Stimulated activated effector memory CD8-positive, alpha-beta T cell treated with anti-CD3 and anti-CD28 coated beads, Interleukin-12 subunit alpha, Interleukin-12 subunit beta, amount 100 ng/mL, for 72 hours (primary cell): ENCODE results near the gene ULBP2.
"Not testable (repeated sequence)": the region's sequence is repeated elsewhere in the genome, so short reads cannot be mapped to it uniquely, and the experiment has no call there.

Source experiments
- ATAC-seq: fragments of 150-1000 bp; cut with Tn5 transposase; 2 replicates; pipeline ENCODE4 v1.10.0; 2021
- DNase-seq, 2 donors: peaks; one replicate each; pipeline ENCODE4 v3.0.0; 2021 to 2022; ENCODE audit warnings: low spot score in 2 of 2
- H3K27ac Mint-ChIP-seq: one replicate; pipeline ENCODE4 v1.8.0; 2022; ENCODE audit warnings: mild to moderate bottlenecking, mixed read lengths
- H3K36me3 Mint-ChIP-seq: one replicate; pipeline ENCODE4 v1.8.0; 2022; ENCODE audit warnings: mild to moderate bottlenecking, mixed read lengths
- H3K4me1 Mint-ChIP-seq: one replicate; pipeline ENCODE4 v1.8.0; 2022; ENCODE audit warnings: mixed read lengths
- H3K4me3 Mint-ChIP-seq: one replicate; pipeline ENCODE4 v1.8.0; 2022; ENCODE audit warnings: mild to moderate bottlenecking, mixed read lengths
- H3K9me3 Mint-ChIP-seq: one replicate; pipeline ENCODE4 v1.8.0; 2022; ENCODE audit warnings: mixed read lengths

The ULBP2 gene

DNA sequence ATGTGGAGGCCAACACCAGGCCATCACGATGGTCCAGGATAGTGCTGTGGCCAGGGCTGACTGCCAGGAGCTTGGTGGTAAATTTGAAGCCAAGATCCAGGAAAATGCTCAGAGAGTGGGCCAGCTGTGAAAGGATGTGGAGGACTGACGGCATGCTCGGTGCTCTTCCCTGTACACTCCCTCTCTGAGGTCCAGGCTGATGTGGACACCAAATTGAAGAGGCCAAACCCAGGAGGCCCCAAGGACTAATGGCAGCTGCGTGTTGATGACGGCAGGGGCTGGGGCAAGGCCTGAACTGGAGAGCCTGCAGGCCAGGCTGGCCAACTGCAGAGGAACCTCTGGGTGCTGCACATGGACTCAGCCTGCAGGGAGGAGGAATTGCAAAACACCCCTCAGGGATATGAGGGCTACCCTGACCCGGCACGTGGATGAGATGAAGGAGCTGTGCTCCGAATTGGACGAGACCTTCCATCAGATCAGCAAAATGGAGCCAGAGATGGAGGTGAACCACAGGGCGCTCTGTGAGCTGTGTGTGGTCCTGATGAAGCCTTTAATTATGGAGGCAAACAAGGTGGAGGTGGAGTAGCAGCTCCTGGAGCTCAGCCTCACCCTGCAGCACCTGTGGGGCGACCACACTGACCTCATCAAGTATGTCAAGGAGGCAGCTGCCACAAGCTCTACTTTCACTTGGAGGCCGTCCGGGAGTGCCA lies 37.0 kb upstream of the ULBP2 start:
- ATAC-seq (no peak), DNase-seq (no peak)
- H3K27ac Mint-ChIP-seq: no peak overlapping the region
- no peak overlapping the region for H3K4me3 Mint-ChIP-seq
- peaks cover 9% of the 10 kb centered on the region for H3K9me3 Mint-ChIP-seq
- no peaks in the 10 kb centered on the region for H3K36me3 Mint-ChIP-seq
- no peaks in the 10 kb centered on the region for H3K4me1 Mint-ChIP-seq

DNA sequence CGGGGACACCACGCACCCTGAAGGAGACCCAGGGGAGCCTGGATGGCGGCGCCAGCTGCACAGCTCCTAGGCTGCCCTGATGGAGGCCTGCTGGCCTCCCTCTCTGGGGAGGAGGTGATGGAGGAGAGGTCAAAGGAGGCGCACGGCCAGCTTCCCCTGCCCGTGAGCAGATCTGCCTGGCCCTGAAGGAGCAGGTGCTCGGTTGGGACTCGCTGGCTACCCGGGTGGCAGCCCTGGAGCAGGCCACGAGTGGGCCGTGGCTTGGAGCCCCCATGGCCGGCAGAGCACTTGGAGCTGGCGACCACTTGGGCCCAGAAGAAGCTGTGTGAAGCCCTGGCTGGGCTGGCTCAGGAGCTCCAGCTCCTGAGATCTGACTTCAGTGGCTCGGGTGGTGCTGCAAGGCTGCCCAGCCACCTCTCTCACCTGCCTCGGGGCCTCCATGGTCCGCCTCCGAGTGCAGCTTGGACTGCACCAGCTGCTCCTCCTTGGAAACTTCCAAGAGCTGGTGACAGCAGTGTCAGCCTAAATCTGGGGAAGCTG lies 36.4 kb upstream of the ULBP2 start:
- no peak overlapping the region for H3K27ac Mint-ChIP-seq

GRCh38 chr6:149905911-149906371 lies 35.9 kb upstream of the ULBP2 start:
- no peak overlapping the region for H3K27ac Mint-ChIP-seq
- no peak overlapping the region for H3K4me3 Mint-ChIP-seq
- H3K4me1 Mint-ChIP-seq: no peaks in the 10 kb centered on the region
- DNase-seq: no peak
- ATAC-seq: no peak
- peaks cover 9% of the 10 kb centered on the region for H3K9me3 Mint-ChIP-seq
- H3K36me3 Mint-ChIP-seq: no peaks in the 10 kb centered on the region

More for the DNA sequence above, 36.4 kb upstream of the ULBP2 start:
- Mint-ChIP-seq H3K36me3 (no peaks in the 10 kb centered on the region), H3K4me3 (no peak overlapping the region), H3K4me1 (no peaks in the 10 kb centered on the region), H3K9me3 (peaks cover 9% of the 10 kb centered on the region)
- DNase-seq (no peak), ATAC-seq (no peak)

DNA sequence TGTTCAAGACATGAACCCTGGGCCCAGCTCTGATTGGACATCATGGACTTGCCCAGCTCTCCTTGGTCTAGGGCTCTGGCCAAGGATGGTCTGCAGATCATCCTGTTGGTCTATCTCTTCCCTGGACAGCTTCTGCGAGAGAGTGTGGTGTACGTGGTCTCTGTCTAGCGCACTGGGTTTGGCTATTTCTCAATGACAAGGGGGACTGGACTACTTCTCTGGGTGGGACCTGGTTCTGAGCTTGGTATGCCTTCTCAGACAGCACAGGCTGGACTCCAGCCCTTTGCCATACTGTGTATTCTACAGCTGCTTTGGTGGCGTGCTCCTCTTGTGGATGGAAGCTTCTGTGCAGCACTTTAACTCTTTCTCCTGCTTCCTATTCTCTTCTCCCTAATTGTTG lies 35.4 kb upstream of the ULBP2 start:
- no peaks in the 10 kb centered on the region for H3K36me3 Mint-ChIP-seq
- no peak overlapping the region for H3K27ac Mint-ChIP-seq
- H3K4me3 Mint-ChIP-seq: no peak overlapping the region
- no peaks in the 10 kb centered on the region for H3K4me1 Mint-ChIP-seq
- peaks cover 9% of the 10 kb centered on the region for H3K9me3 Mint-ChIP-seq
- DNase-seq (no peak), ATAC-seq (no peak)

DNA sequence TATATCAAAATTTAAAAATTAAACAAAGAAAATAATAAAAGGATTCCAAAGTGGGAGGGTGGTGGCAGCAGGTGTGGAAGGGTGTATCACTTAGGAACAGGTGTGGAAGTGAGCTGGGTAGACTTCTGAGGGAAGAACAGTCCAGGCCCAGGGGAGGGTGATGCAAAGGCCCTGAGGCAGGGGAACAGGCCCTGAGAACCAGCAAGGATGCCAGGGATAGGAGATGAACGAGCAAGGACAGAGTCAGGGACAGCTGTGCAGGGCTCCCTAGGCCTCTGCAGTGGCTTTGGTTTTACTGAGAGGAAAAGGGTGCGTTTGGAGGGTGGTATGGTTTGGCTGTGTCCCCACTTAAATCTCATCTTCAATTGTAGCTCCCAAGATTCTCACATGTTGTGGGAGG lies 34.5 kb upstream of the ULBP2 start:
- DNase-seq: no peak
- Mint-ChIP-seq H3K4me3 (no peak overlapping the region), H3K9me3 (peaks cover 9% of the 10 kb centered on the region), H3K27ac (no peak overlapping the region), H3K36me3 (no peaks in the 10 kb centered on the region), H3K4me1 (no peaks in the 10 kb centered on the region)
- ATAC-seq: no peak

- H3K36me3 Mint-ChIP-seq, H3K4me1 Mint-ChIP-seq, H3K4me3 Mint-ChIP-seq, ATAC-seq, DNase-seq, H3K9me3 Mint-ChIP-seq, H3K27ac Mint-ChIP-seq: not testable (repeated sequence)
These were observed 33.3 kb upstream of the ULBP2 start for GRCh38 chr6:149908480-149908879.

DNA sequence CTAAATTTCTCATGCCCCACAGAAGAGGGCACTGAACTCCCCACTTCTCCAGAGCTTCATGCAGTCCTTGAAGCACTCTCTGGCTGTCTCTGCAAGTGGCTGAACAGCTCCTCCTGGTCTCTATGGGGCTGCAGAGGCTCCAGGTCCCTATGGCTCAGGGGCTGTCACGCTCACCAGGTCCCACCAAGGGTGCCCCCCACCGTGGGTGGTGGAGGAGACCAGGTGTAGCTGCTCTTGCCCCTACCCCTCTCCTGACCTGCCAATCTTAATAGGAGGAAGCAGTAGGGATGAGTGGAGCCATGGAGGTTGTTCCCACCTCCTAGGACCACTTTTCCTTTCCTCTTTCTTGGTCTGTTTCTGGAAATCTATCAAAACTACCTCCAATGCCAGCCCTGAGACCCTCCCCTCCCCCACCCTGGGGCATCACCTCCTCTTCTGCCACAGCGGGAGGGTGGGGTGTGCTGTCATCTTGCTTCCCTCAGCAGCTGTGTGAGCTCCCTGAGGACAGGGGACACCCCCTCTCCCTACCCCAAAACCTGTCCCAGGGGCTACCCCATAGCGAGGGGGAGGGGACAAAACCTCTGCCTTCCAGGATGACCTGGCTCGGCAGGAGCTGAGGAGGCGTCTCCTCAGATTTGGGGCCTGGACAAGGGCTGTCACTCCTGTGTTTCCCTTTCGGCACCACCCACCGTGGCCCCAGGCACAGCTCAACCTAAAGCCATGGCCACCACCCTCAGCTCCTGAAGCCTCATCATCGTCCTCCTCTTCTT lies 31.9 kb upstream of the ULBP2 start:
- Mint-ChIP-seq H3K9me3 (peaks cover 9% of the 10 kb centered on the region), H3K4me1 (no peaks in the 10 kb centered on the region), H3K4me3 (no peak overlapping the region), H3K27ac (no peak overlapping the region), H3K36me3 (no peaks in the 10 kb centered on the region)
- ATAC-seq: no peak
- no peak for DNase-seq

GRCh38 chr6:149910721-149911151 lies 31.1 kb upstream of the ULBP2 start:
- Mint-ChIP-seq H3K27ac (no peak overlapping the region), H3K4me3 (no peak overlapping the region), H3K36me3 (no peaks in the 10 kb centered on the region), H3K4me1 (no peaks in the 10 kb centered on the region), H3K9me3 (peaks cover 9% of the 10 kb centered on the region)
- DNase-seq: no peak
- no peak for ATAC-seq

GRCh38 chr6:149912680-149913079 lies 29.1 kb upstream of the ULBP2 start:
- H3K4me3 Mint-ChIP-seq, DNase-seq, H3K4me1 Mint-ChIP-seq, H3K27ac Mint-ChIP-seq, H3K9me3 Mint-ChIP-seq, H3K36me3 Mint-ChIP-seq: not testable (repeated sequence)
- peak; percentile 31 for ATAC-seq

GRCh38 chr6:149913085-149913484 lies 28.7 kb upstream of the ULBP2 start:
- no peak overlapping the region for H3K4me3 Mint-ChIP-seq
- DNase-seq (no peak), ATAC-seq (peak; percentile 33)
- H3K27ac Mint-ChIP-seq: no peak overlapping the region
- peaks cover 4% of the 10 kb centered on the region for H3K9me3 Mint-ChIP-seq
- no peaks in the 10 kb centered on the region for H3K36me3 Mint-ChIP-seq
- no peaks in the 10 kb centered on the region for H3K4me1 Mint-ChIP-seq

DNA sequence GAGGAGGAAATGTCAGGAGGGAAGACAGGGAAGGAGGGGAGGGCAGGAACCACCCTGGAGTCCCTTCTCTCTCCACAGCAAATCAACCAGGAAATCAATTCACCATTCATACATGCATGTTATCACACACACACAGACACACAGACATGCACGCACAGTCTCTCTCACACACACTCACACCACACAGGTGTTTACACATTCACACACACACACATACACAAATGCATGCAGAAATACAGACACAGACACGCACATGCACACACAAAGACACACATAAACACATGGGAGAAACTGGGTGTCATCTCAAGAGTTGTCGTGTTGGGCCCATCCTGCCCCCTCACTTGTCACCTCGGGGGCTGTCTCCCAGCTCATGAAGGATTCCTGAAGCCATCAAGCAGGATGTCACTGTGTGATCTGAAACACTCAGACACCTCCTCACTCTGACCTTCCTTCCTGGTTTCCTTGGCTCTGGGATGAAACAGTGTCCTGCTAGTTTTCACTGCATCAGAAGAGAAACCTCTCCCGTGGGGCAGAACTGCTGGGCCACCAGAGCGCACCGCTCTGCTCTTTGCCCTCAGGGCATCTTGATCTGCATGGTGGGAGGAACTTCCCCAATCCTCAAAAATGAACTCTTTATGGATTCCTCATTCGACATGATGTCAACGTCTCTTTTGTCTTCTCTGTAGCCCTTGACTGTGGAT lies 28.1 kb upstream of the ULBP2 start:
- Mint-ChIP-seq H3K27ac (no peak overlapping the region), H3K4me3 (no peak overlapping the region), H3K4me1 (no peaks in the 10 kb centered on the region), H3K9me3 (peaks cover 3% of the 10 kb centered on the region), H3K36me3 (no peaks in the 10 kb centered on the region)
- no peak for DNase-seq
- ATAC-seq: no peak

GRCh38 chr6:149915970-149916865 lies 25.6 kb upstream of the ULBP2 start:
- Mint-ChIP-seq H3K27ac (no peak overlapping the region), H3K9me3 (no peaks in the 10 kb centered on the region), H3K36me3 (no peaks in the 10 kb centered on the region), H3K4me3 (no peak overlapping the region), H3K4me1 (no peaks in the 10 kb centered on the region)
- DNase-seq (no peak), ATAC-seq (no peak)

DNA sequence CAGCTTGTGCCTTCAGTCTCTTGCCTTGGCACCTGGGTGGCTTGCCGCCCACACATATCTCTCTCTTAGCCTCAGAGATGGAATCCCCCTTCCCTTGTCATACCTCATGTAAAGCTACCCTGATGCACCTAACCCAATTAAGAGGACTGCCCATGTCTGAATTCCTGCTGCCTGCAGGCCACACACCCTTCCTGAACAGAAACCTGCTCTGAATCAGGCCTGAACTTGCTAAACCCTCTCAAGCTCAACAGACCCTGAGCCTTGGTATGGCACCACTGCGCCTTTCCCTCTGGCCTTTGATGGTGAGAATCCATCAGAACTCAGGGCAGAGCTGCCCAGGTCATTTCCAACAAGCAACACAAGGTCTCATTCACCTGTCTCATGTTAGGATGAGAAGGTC lies 24.1 kb upstream of the ULBP2 start:
- H3K27ac Mint-ChIP-seq: no peak overlapping the region
- H3K36me3 Mint-ChIP-seq: no peaks in the 10 kb centered on the region
- H3K4me1 Mint-ChIP-seq: peaks cover 10% of the 10 kb centered on the region
- ATAC-seq (no peak), DNase-seq (no peak)
- H3K4me3 Mint-ChIP-seq: no peak overlapping the region
- H3K9me3 Mint-ChIP-seq: no peaks in the 10 kb centered on the region

- Mint-ChIP-seq H3K4me3 (no peak overlapping the region), H3K4me1 (peaks cover 16% of the 10 kb centered on the region), H3K36me3 (no peaks in the 10 kb centered on the region), H3K9me3 (no peaks in the 10 kb centered on the region), H3K27ac (no peak overlapping the region)
- ATAC-seq (no peak), DNase-seq (no peak)
These were observed 23.5 kb upstream of the ULBP2 start for GRCh38 chr6:149918151-149918905.
